HCT116 (cell line): ENCODE measurements around the gene NEUROD6. TPM values are rescaled to one million over a fixed set of nuclear protein-coding genes. Genes with fewer than 3 reads are reported as not detected.

ENCODE experiments used
- ATAC-seq: fragments of 200-7000 bp; cut with Tn5 transposase; 2 replicates; pipeline ENCODE4 v1.9.1; 2020; ENCODE audit warnings: mild to moderate bottlenecking, moderate library complexity
- BruUV-seq: library from RNA; stranded (reverse); fragments of 400-500 nt; replicated peaks from 2 replicates; lab custom pipeline; 2021; lab: Mats Ljungman, UMichigan
- CTCF ChIA-PET: fragments of 300-600 bp; sonication (Branson Sonifier 250); formaldehyde crosslinking; loops from one replicate; lab custom pipeline; 2021; ENCODE audit warnings: antibody characterized with exemption; lab: Charles Lee
- POLR2A ChIA-PET: fragments of 300-600, 350-600 bp; sonication (Branson Sonifier 250); formaldehyde crosslinking; loops from one replicate; lab custom pipeline; 2021; ENCODE audit warnings: antibody characterized with exemption; lab: Charles Lee
- RAD21 ChIA-PET, 2 experiments: fragments of 300-600 bp; sonication (Branson Sonifier 250); formaldehyde crosslinking; loops; one replicate each; lab custom pipeline; 2023; ENCODE audit warnings: low total read pairs in 2 of 2; ENCODE audit not compliant: uncharacterized antibody in 2 of 2, unreplicated experiment in 2 of 2, low non-redundant PET in 1 of 2; lab: Charles Lee
- DNase-seq: peaks from one replicate; pipeline ENCODE4 v3.0.0-alpha.2; 2010; ENCODE audit warnings: low read depth, low spot score
- H2AFZ ChIP-seq: fragments of 200-600 bp; shearing (Covaris generic), sonication (generic); 2 replicates; pipeline ENCODE4 v1.6.1; 2017; ENCODE audit warnings: low read depth, mixed run types, mixed read lengths, antibody characterized with exemption, low read length; ENCODE audit not compliant: poor library complexity, severe bottlenecking
- H3K27ac ChIP-seq: 2 replicates; pipeline ENCODE4 v1.5.1; 2012; ENCODE audit warnings: low read depth, low read length
- H3K27me3 ChIP-seq: fragments of 200-600 bp; sonication (generic); 2 replicates; pipeline ENCODE4 v1.6.1; 2016; ENCODE audit warnings: mixed run types, low read length, mixed read lengths; ENCODE audit not compliant: insufficient read depth
- H3K36me3 ChIP-seq, 2 experiments: fragments of 200-500 bp in 1 of 2; fragments of 200-600 bp in 1 of 2; sonication (Bioruptor generic) in 1 of 2; sonication (generic) in 1 of 2; 2 replicates each; pipeline versions ENCODE4 v1.5.1 to v1.6.1; 2014 to 2016; ENCODE audit warnings: low read length in 2 of 2, inconsistent platforms in 1 of 2, mixed read lengths in 1 of 2, mixed run types in 1 of 2; ENCODE audit not compliant: insufficient read depth in 2 of 2, control insufficient read depth in 1 of 2
- H3K4me1 ChIP-seq, 2 experiments: fragments of 200-600 bp in 1 of 2; sonication (generic) in 1 of 2; 2 replicates each; pipeline versions ENCODE4 v1.5.1 to v1.6.1; 2012 to 2017; ENCODE audit warnings: low read length in 2 of 2, inconsistent platforms in 1 of 2, mild to moderate bottlenecking in 1 of 2, mixed read lengths in 1 of 2, mixed run types in 1 of 2, moderate library complexity in 1 of 2; ENCODE audit not compliant: insufficient read depth in 2 of 2, control insufficient read depth in 1 of 2
- H3K4me2 ChIP-seq: fragments of 200-600 bp; sonication (generic); 2 replicates; pipeline ENCODE4 v1.6.1; 2017; ENCODE audit warnings: mixed run types, low read length, mixed read lengths
- H3K4me3 ChIP-seq, 2 experiments: fragments of 200-600 bp in 1 of 2; sonication (generic) in 1 of 2; replicated peaks in 1 of 2; 2 replicates each; pipeline ENCODE4 v1.5.1; 2011 to 2016; ENCODE audit warnings: low read length in 2 of 2, control low read depth in 1 of 2, low read depth in 1 of 2, mild to moderate bottlenecking in 1 of 2, mixed read lengths in 1 of 2, mixed run types in 1 of 2
- H3K79me2 ChIP-seq: fragments of 200-600 bp; sonication (generic); 2 replicates; pipeline ENCODE4 v1.6.1; 2017; ENCODE audit warnings: mild to moderate bottlenecking, mixed run types, low read length, moderate library complexity, mixed read lengths; ENCODE audit not compliant: insufficient read depth
- H3K9ac ChIP-seq: fragments of 200-600 bp; sonication (generic); 2 replicates; pipeline ENCODE4 v1.6.1; 2016; ENCODE audit warnings: low read length, mixed read lengths
- H3K9me2 ChIP-seq: fragments of 200-600 bp; sonication (generic), shearing (Covaris generic); 2 replicates; pipeline ENCODE4 v1.6.1; 2017; ENCODE audit warnings: mixed run types, mild to moderate bottlenecking, moderate library complexity; ENCODE audit not compliant: insufficient read depth
- H3K9me3 ChIP-seq, 2 experiments: fragments of 200-500 bp in 1 of 2; fragments of 200-600 bp in 1 of 2; sonication (Bioruptor generic) in 1 of 2; sonication (generic) in 1 of 2; 2 replicates each; pipeline ENCODE4 v1.6.1; 2014 to 2017; ENCODE audit warnings: low read length in 2 of 2, mixed read lengths in 2 of 2, inconsistent platforms in 1 of 2, low read depth in 1 of 2, mild to moderate bottlenecking in 1 of 2, mixed run types in 1 of 2, moderate library complexity in 1 of 2; ENCODE audit not compliant: control insufficient read depth in 1 of 2, insufficient read depth in 1 of 2
- H4K20me1 ChIP-seq: fragments of 200-600 bp; sonication (generic), shearing (Covaris generic); 2 replicates; pipeline ENCODE4 v1.6.1; 2017; ENCODE audit warnings: mixed run types, mild to moderate bottlenecking, moderate library complexity; ENCODE audit not compliant: insufficient read depth
- CTCF ChIP-seq, 3 experiments: fragments of 200-600 bp in 1 of 3; sonication (generic) in 1 of 3; IDR thresholded peaks in 2 of 3; conservative IDR thresholded peaks in 1 of 3; 2 replicates each; pipeline ENCODE4 v1.5.1; 2012 to 2017; ENCODE audit warnings: low read depth in 2 of 3, low read length in 2 of 3, antibody characterized with exemption in 1 of 3, borderline replicate concordance in 1 of 3, control low read depth in 1 of 3, mild to moderate bottlenecking in 1 of 3, mixed read lengths in 1 of 3, mixed run types in 1 of 3, moderate library complexity in 1 of 3; ENCODE audit not compliant: insufficient read depth in 1 of 3
- EZH2 ChIP-seq: fragments of 200-600 bp; sonication (generic); IDR thresholded peaks from 2 replicates; pipeline ENCODE4 v1.6.1; 2017; ENCODE audit warnings: antibody characterized with exemption, mixed run types
- FOSL1 ChIP-seq: IDR thresholded peaks from 2 replicates; pipeline ENCODE4 v1.6.1; 2012; ENCODE audit warnings: low read depth
- POLR2A ChIP-seq: IDR thresholded peaks from 2 replicates; pipeline ENCODE4 v1.7.0; 2011; ENCODE audit warnings: borderline replicate concordance; ENCODE audit not compliant: insufficient read depth, insufficient read length; ENCODE audit errors: extremely low read depth
- RAD21 ChIP-seq: IDR thresholded peaks from 2 replicates; pipeline ENCODE4 v1.6.1; 2012; ENCODE audit warnings: low read depth, mild to moderate bottlenecking
- SIN3A ChIP-seq: IDR thresholded peaks from 2 replicates; pipeline ENCODE4 v1.6.1; 2012; ENCODE audit warnings: low read depth
- SRF ChIP-seq: IDR thresholded peaks from 2 replicates; pipeline ENCODE4 v1.6.1; 2012; ENCODE audit warnings: low read depth
- ZNF274 ChIP-seq: fragments of 200-500 bp; sonication (Bioruptor generic); IDR thresholded peaks from 2 replicates; pipeline ENCODE4 v1.6.1; 2014; ENCODE audit warnings: mild to moderate bottlenecking, low read depth, low read length, inconsistent platforms
- intact Hi-C: fragments of 100-400 bp; cut with micrococcal nuclease; formaldehyde crosslinking; loops from 2 replicates; pipeline ENCODE4 v1.10.0; 2022
- total RNA-seq: library from RNA; stranded (reverse); gene quantifications from one replicate; pipeline ENCODE4 v1.2.1, GENCODE V29; 2021; ENCODE audit not compliant: unreplicated experiment
- TF ChIP-seq, protein P1 (sequence below): IDR thresholded peaks from 2 replicates; pipeline ENCODE4 v1.6.1; 2012

NEUROD6 gene
- total RNA-seq, 1 experiment from 2014 or later = not detected

DNA sequence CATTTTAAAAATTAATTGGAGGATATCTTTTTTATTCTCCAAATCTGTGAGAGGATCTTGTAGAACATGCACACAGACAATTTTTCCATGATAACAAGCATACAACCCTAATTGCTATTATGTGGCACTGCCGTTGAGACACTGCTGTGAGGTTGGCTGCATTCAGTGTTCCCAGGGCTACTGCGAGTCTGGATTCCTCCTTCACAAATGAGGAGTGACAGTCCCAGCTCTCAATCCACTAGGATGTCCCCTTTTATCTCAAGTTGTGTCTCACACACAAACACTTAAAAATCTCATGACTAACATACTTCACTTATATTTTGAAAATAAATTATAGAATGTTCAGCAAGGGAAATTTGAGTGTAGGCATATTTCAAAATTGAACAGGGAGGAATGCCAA is 14.1 kb downstream of the NEUROD6 start:
- Histone ChIP-seq H2AFZ (no peak overlapping the region), H3K4me3 (no peak overlapping the region), H3K27me3 (0 out of 2 replicates have a peak, but pooled peaks cover 3% of the 10 kb centered on the region), H3K4me2 (no peak overlapping the region), H3K9me2 (no peaks in the 10 kb centered on the region), H3K9me3 (no peaks in the 10 kb centered on the region), H3K79me2 (no peaks in the 10 kb centered on the region), H4K20me1 (no peaks in the 10 kb centered on the region; the same call in 1 of the 2 replicates), H3K36me3 (no peaks in the 10 kb centered on the region), H3K27ac (no peak overlapping the region), H3K9ac (no peak overlapping the region), H3K4me1 (no peaks in the 10 kb centered on the region)
- BruUV-seq = no TSS peak
- intact Hi-C loops = no loop called here
- DNase-seq (no peak), ATAC-seq (no peak)
- CTCF ChIA-PET = no interaction called here
- no peak for TF ChIP-seq RAD21
- RAD21 ChIA-PET = no interaction called here
- POLR2A ChIA-PET = no interaction called here

- CTCF ChIA-PET = no interaction called here
- Histone ChIP-seq H3K4me1 (no peaks in the 10 kb centered on the region), H3K27ac (no peak overlapping the region), H3K9me2 (no peaks in the 10 kb centered on the region), H3K36me3 (no peaks in the 10 kb centered on the region), H3K27me3 (peaks cover 9% of the 10 kb centered on the region; the same call in 1 of the 2 replicates), H4K20me1 (no peaks in the 10 kb centered on the region; the same call in 1 of the 2 replicates), H3K9ac (no peak overlapping the region), H3K4me3 (no peak overlapping the region), H2AFZ (no peak overlapping the region), H3K4me2 (no peak overlapping the region), H3K79me2 (no peaks in the 10 kb centered on the region), H3K9me3 (no peaks in the 10 kb centered on the region)
- intact Hi-C loops = no loop called here
- no peak for ATAC-seq
- DNase-seq = no peak
- no peak for TF ChIP-seq ZNF274
- no peak for TF ChIP-seq EZH2
- no peak for TF ChIP-seq RAD21
- no peak for TF ChIP-seq SRF
- TF ChIP-seq FOSL1 = no peak
- no peak for TF ChIP-seq CTCF (IDR thresholded peaks at IDR 0.05 in 2 of 3, conservative IDR thresholded peaks at IDR 0.05 in 1 of 3; ENCODE audit: borderline replicate concordance in 1 of 3, insufficient read depth in 1 of 3, low read depth in 2 of 3, low read length in 2 of 3)
- no peak for TF ChIP-seq SIN3A
- no peak for TF ChIP-seq POLR2A
- TF ChIP-seq, protein P1, sequence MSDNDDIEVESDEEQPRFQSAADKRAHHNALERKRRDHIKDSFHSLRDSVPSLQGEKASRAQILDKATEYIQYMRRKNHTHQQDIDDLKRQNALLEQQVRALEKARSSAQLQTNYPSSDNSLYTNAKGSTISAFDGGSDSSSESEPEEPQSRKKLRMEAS = no peak
- RAD21 ChIA-PET = no interaction called here
- POLR2A ChIA-PET = no interaction called here
- BruUV-seq = no TSS peak
These were observed 17.4 kb downstream of the NEUROD6 start for GRCh38 chr7:31323101-31323500.
